GM19455 (cell line): Measurements from ENCODE around the gene ZNF341.

Source experiments
- ATAC-seq: cut with Tn5 transposase; IDR thresholded peaks from one replicate; pipeline ENCODE4 v1.9.1; 2021; ENCODE audit not compliant: unreplicated experiment

ZNF341 gene

DNA sequence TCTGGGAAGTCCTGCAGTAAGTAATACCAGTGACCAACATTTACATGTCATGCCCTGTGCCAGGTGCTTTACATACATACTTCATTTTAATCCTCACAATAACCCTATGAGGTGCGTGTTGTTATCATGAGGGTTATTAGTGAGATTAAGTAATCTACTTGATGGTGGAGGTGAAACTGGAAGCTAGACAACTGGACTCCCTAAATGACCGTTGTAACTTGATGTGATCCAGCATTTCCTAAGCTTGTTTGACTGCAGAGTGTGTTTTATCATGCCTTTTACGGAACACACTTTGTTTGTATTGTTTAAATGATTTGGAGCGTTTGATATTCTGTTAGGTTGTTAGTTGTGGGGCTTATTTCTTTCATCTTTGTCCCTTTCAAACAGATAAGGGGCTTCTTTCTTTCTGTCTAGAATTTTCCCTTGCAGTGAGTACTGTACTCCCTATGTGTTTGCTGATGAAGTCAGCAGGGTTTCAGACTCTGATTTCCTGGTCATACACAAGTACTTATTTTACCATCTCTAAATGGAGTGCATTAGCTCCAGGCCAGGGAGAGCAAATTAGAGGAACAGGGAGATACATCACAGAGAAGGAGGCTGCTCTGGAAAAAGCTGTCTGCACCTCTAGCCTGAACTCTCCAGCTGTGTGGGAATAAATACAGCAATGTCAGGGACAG lies 109.1 kb downstream of the ZNF341 start:
- no peak for ATAC-seq

DNA sequence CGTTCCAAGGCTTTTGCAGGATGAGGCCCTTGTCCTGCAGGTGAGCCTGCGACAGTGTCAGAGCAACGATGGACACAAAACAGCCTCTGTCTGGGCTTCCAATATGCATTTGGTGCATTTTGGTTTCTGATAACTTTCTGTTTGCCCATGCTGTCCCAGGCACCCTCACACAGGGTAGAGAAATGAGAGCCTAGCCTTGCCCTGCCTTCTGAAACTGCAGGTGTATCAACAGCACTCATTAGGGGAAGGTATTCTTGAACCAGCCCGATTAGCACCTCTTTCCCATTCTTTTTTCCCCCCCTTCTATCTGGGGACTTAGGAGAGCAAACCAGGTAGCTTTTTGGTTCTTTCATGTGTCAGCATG lies 109.6 kb downstream of the ZNF341 start:
- no peak for ATAC-seq
